Measurements from ENCODE around the gene EEF1AKMT4. TPM values are rescaled to one million over a fixed set of nuclear protein-coding genes. Genes with fewer than 3 reads are reported as not detected.
A peak's percentile ranks its signal among the peaks of the same experiment; 100 is the strongest.

The EEF1AKMT4 gene
- total and polyA plus RNA-seq, 7 donors, result 1.4 to 6.5 (median 3.9) TPM

DNA sequence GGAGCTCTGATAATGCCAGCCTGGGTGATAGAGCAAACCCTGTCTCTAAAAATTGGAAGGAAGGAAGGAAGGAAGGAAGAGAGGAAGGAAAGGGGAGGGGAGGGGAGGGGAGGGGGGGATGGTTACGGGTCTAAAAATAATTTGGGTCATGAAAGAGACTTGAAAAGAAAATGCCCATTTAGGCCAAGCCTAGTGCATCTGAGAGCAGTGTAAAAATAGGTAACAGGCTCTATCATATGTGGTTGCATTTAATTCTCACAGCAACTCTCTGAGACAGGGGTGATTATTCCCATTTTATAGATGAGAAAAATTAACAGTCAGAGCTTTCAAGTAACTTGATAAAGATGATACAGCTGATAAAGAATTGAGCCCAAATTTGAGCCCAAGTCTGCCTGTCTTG, 22.8 kb downstream of the EEF1AKMT4 start:
- intact Hi-C loops (cut with DNase I), result no loop called here
- Histone ChIP-seq H3K27me3 (peaks cover 14 to 53% (median 26%) of the 10 kb centered on the region in 3 donors), H3K4me3 (no peak overlapping the region), H3K9me3 (no peaks in the 10 kb centered on the region), H3K36me3 (no peaks in the 10 kb centered on the region), H3K27ac (no peak overlapping the region), H3K4me1 (peaks cover 0 to 5% (median 3%) of the 10 kb centered on the region in 4 donors)
- DNase-seq, result no peak
- 42 to 43% methylated on average over 1 of the region's 1 CpG for WGBS, 2 donors
- TF ChIP-seq POLR2A (IDR thresholded peaks at IDR 0.05), result no peak
- TF ChIP-seq POLR2AphosphoS5 (IDR thresholded peaks at IDR 0.05), result no peak
- no peak for TF ChIP-seq EP300 (IDR thresholded peaks at IDR 0.05)
- TF ChIP-seq, protein P1, sequence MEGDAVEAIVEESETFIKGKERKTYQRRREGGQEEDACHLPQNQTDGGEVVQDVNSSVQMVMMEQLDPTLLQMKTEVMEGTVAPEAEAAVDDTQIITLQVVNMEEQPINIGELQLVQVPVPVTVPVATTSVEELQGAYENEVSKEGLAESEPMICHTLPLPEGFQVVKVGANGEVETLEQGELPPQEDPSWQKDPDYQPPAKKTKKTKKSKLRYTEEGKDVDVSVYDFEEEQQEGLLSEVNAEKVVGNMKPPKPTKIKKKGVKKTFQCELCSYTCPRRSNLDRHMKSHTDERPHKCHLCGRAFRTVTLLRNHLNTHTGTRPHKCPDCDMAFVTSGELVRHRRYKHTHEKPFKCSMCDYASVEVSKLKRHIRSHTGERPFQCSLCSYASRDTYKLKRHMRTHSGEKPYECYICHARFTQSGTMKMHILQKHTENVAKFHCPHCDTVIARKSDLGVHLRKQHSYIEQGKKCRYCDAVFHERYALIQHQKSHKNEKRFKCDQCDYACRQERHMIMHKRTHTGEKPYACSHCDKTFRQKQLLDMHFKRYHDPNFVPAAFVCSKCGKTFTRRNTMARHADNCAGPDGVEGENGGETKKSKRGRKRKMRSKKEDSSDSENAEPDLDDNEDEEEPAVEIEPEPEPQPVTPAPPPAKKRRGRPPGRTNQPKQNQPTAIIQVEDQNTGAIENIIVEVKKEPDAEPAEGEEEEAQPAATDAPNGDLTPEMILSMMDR (IDR thresholded peaks at IDR 0.05), result no peak

DNA sequence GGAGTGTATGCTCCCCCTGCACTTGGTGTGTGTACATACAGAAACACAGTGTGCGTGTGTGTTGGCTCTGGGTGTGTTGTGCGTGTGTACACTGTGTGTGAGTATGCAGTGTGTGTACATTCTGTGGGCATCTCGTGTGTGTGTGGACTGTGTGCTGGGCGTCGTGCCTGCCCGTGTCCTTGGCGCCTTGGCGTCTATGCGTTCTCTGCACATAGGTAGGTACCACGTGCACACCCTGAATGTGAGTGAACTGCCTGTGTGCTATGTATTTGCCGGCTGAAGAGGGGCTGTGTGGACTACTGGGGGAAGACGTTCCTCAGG, 25.9 kb downstream of the EEF1AKMT4 start:
- TF ChIP-seq EP300 (IDR thresholded peaks at IDR 0.05) (no peak), POLR2A (IDR thresholded peaks at IDR 0.05) (no peak), POLR2AphosphoS5 (IDR thresholded peaks at IDR 0.05) (no peak)
- TF ChIP-seq, protein P1 (IDR thresholded peaks at IDR 0.05), result no peak
- intact Hi-C loops (cut with DNase I), result no loop called here
- no peak overlapping the region for H3K27ac ChIP-seq
- no peak for DNase-seq
- H3K4me3 ChIP-seq, result no peak overlapping the region
- WGBS, 2 donors, result 56 to 72% methylated on average over 12 of the region's 12 CpGs
- H3K4me1 ChIP-seq, result peaks cover 0 to 5% (median 3%) of the 10 kb centered on the region in 4 donors
- no peaks in the 10 kb centered on the region for H3K36me3 ChIP-seq
- peaks cover 14 to 46% (median 26%) of the 10 kb centered on the region in 3 donors for H3K27me3 ChIP-seq
- H3K9me3 ChIP-seq, result no peaks in the 10 kb centered on the region

DNA sequence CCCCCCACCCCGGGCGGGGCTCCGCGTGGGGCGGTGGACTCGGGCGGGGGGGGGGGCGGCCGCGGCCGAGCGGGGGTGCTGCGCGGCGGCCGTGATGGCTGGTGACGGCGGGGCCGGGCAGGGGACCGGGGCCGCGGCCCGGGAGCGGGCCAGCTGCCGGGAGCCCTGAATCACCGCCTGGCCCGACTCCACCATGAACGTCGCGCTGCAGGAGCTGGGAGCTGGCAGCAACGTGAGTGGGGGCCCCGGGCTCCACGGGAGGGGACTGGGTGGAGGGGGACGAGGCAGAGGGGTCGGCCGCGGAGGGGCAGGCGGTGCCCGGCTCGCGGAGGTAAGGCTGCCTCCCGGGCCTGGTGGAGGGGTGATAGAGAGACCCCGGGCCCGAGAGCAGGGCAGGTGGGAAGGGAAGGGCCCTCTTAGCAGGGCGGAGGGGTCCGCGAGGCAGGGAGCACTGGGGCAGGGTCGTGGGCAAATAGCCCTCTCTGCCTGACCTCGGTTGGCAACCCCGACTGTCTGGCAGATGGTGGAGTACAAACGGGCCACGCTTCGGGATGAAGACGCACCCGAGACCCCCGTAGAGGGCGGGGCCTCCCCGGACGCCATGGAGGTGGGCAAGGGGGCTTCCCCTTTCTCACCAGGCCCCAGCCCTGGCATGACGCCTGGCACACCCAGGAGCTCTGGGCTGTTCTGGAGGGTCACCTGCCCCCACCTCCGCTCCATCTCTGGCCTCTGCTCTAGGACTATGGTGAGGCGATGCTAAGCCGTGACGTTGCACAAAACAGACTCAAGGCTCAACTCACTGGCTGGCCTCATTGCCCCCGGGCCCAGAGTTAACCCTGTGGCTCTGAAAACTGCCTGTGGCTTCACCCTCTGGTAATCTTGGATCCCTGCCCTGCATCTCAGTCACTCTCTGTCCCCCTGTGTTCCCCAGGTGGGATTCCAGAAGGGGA, 26.8 kb downstream of the EEF1AKMT4 start, which contains the start of gene ECE2:
Gene ECE2 (plus strand): TSS at position 62 of the 950 bp plus-strand sequence. CDS start 132 bp downstream, at position 194.
- 17% methylated on average over 65 of the region's 65 CpGs for WGBS, 2 donors
- Histone ChIP-seq H3K27me3 (peaks cover 14 to 43% (median 26%) of the 10 kb centered on the region in 3 donors), H3K27ac (no peak within 1 kb of the TSS), H3K9me3 (no peaks in the 10 kb centered on the region), H3K36me3 (no peaks in the 10 kb centered on the region), H3K4me3 (peak within 1 kb of the TSS in 1 of 4 donors; percentile 15), H3K4me1 (peaks cover 0 to 5% (median 3%) of the 10 kb centered on the region in 4 donors)
- TF ChIP-seq POLR2A (IDR thresholded peaks at IDR 0.05), result no peak
- TF ChIP-seq EP300 (IDR thresholded peaks at IDR 0.05), result no peak
- no peak for TF ChIP-seq POLR2AphosphoS5 (IDR thresholded peaks at IDR 0.05)
- TF ChIP-seq, protein P1 (IDR thresholded peaks at IDR 0.05), result no peak
- no peak for DNase-seq
- intact Hi-C loops (cut with DNase I), result no loop called here

DNA sequence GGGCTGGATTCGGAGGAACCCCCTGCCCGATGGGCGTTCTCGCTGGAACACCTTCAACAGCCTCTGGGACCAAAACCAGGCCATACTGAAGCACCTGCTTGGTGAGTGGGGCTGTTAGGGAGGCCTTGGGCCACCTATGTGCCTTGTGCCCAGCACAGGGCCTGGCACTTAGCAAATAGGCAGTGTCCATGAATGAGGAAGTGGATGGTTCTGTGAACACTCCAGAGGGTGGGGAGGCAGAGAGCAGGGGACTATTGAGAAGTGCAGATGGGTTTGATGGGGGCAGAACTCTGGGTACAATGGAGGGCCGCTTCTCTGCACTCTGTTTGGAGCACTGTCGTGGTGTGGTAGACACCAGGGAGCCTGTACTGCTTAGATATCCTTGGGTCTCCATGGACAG, 27.9 kb downstream of the EEF1AKMT4 start:
- peaks cover 14 to 43% (median 26%) of the 10 kb centered on the region in 3 donors for H3K27me3 ChIP-seq
- no peak overlapping the region for H3K4me3 ChIP-seq
- no peak for TF ChIP-seq EP300 (IDR thresholded peaks at IDR 0.05)
- no peak for TF ChIP-seq POLR2AphosphoS5 (IDR thresholded peaks at IDR 0.05)
- TF ChIP-seq POLR2A (IDR thresholded peaks at IDR 0.05), result no peak
- TF ChIP-seq, protein P1 (IDR thresholded peaks at IDR 0.05), result no peak
- intact Hi-C loops (cut with DNase I), result no loop called here
- DNase-seq, result no peak
- peaks cover 0 to 5% (median 3%) of the 10 kb centered on the region in 4 donors for H3K4me1 ChIP-seq
- WGBS, 2 donors, result 91 to 94% methylated on average over 6 of the region's 6 CpGs
- H3K9me3 ChIP-seq, result no peaks in the 10 kb centered on the region
- H3K27ac ChIP-seq, result no peak overlapping the region
- no peaks in the 10 kb centered on the region for H3K36me3 ChIP-seq
